ENCODE results near the gene SKIDA1. TPM values are rescaled to one million over a fixed set of nuclear protein-coding genes. Genes with fewer than 3 reads are reported as not detected.

The SKIDA1 gene
- total RNA-seq, 1 donor from 2014 or later = 0.52 TPM

DNA sequence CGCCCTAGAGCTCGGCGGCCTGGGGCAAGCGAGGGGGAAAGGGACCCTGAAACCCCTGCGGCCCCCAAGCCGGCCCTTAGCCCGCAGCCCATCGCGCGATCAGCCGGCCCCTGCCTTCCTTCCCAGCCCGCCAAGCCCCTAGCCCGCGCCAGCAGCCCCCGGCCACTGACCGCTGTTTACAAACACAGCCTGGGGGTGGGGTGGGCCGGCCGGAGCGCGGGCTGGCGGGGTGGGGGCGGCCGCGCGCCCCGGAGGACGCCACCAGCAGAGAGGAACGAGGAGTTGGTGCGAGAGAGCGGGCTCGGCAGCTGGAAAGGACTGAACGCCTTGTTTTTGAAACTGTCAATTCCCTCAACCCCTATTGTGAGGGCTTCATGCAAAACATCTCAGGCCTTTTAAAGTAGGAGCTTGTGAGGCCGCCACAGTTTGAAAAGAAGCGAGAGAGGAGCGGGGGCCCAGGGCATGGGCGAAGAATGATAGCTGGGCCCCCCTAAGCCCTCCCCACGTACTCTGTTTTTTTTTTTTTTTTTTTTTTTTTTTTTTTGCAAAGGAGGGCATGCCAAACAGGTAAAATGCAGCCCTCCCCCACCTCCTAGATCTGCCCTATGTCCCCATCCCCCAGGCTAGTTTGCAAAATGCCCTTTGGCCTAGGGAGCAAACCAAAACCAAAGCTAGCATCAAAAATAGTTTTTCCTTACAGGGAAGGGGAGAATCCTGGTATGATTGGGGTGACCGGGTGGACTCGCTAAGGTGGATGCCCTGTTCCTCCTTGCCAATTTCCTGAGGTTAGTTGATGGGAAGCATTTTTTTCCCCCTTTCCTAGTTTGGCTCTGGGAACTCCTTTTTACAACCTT is 15.0 kb downstream of the SKIDA1 start:
- peak overlapping the region; percentile 40 for H3K4me3 ChIP-seq (ENCODE audit: low read depth, low read length)
- no peak for TF ChIP-seq CTCF (conservative IDR thresholded peaks at IDR 0.05; ENCODE audit: low read depth, low read length)
- DNase-seq (ENCODE audit: low read depth) = no peak

- peak overlapping the region; percentile 40 for H3K4me3 ChIP-seq (ENCODE audit: low read depth, low read length)
- no peak for TF ChIP-seq CTCF (conservative IDR thresholded peaks at IDR 0.05; ENCODE audit: low read depth, low read length)
- DNase-seq (ENCODE audit: low read depth) = no peak
These were observed 15.9 kb downstream of the SKIDA1 start for GRCh38 chr10:21509341-21510240.

- H3K4me3 ChIP-seq (ENCODE audit: low read depth, low read length) = no peak overlapping the region
- no peak for TF ChIP-seq CTCF (conservative IDR thresholded peaks at IDR 0.05; ENCODE audit: low read depth, low read length)
- no peak for DNase-seq (ENCODE audit: low read depth)
These were observed 16.7 kb downstream of the SKIDA1 start for GRCh38 chr10:21508706-21509331.

GRCh38 chr10:21507150-21507549 is 18.3 kb downstream of the SKIDA1 start:
- H3K4me3 ChIP-seq (ENCODE audit: low read depth, low read length) = no peak overlapping the region
- TF ChIP-seq CTCF (conservative IDR thresholded peaks at IDR 0.05; ENCODE audit: low read depth, low read length) = no peak
- DNase-seq (ENCODE audit: low read depth) = no peak

DNA sequence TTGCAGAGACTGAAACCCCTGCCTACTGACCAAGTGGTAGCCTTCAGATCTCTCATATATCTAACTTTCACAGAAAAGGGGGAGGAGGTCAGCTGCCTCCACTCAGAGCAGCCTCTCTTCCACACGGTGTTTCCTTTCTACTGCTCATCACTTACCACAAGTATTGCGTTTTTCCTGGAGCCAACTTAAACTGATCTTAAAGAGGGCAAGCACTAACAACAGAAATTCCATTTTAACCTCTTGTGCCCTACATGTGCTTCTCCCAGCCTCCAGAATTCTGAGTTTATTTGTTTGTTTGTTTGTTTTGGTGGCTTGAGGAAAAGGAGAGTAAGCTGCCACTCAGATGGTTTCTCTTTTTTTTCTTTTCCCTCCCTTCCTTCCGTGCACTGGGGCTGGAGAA is 19.1 kb downstream of the SKIDA1 start:
- DNase-seq (ENCODE audit: low read depth) = no peak
- H3K4me3 ChIP-seq (ENCODE audit: low read depth, low read length) = no peak overlapping the region
- no peak for TF ChIP-seq CTCF (conservative IDR thresholded peaks at IDR 0.05; ENCODE audit: low read depth, low read length)

GRCh38 chr10:21505711-21506278 is 19.7 kb downstream of the SKIDA1 start:
- DNase-seq (ENCODE audit: low read depth) = no peak
- TF ChIP-seq CTCF (conservative IDR thresholded peaks at IDR 0.05; ENCODE audit: low read depth, low read length) = no peak

More at GRCh38 chr10:21505711-21506278, 19.7 kb downstream of the SKIDA1 start:
- no peak overlapping the region for H3K4me3 ChIP-seq (ENCODE audit: low read depth, low read length)
